PFSK-1 (cell line): Measurements from ENCODE around the gene CTCF.

ENCODE experiments used
- FOXP2 ChIP-seq: optimal IDR thresholded peaks from 2 replicates; pipeline ENCODE3; 2011; ENCODE audit warnings: borderline replicate concordance, control low read depth, inconsistent platforms; ENCODE audit not compliant: insufficient read depth; ENCODE audit errors: extremely low read length, extremely low read depth
- POLR2AphosphoS5 ChIP-seq: IDR thresholded peaks from 2 replicates; pipeline ENCODE4 v1.6.1; 2012; ENCODE audit warnings: low read depth, mild to moderate bottlenecking, control low read depth, low read length, moderate library complexity
- SIN3A ChIP-seq: IDR thresholded peaks from 2 replicates; pipeline ENCODE4 v1.6.1; 2012; ENCODE audit warnings: mild to moderate bottlenecking, low read length, moderate library complexity, borderline replicate concordance; ENCODE audit not compliant: insufficient read depth
- TAF1 ChIP-seq: IDR thresholded peaks from 2 replicates; pipeline ENCODE4 v1.6.1; 2012; ENCODE audit warnings: low read length, control low read depth, borderline replicate concordance; ENCODE audit not compliant: insufficient read depth
- TF ChIP-seq, protein P1 (sequence below), 2 experiments: IDR thresholded peaks; 2 replicates each; pipeline versions ENCODE4 v1.6.1 to v1.8.0; 2011 to 2012; ENCODE audit warnings: low read depth in 2 of 2, low read length in 2 of 2, control low read depth in 1 of 2, inconsistent platforms in 1 of 2, mild to moderate bottlenecking in 1 of 2, moderate library complexity in 1 of 2; ENCODE audit not compliant: insufficient read depth in 1 of 2

CTCF gene

DNA sequence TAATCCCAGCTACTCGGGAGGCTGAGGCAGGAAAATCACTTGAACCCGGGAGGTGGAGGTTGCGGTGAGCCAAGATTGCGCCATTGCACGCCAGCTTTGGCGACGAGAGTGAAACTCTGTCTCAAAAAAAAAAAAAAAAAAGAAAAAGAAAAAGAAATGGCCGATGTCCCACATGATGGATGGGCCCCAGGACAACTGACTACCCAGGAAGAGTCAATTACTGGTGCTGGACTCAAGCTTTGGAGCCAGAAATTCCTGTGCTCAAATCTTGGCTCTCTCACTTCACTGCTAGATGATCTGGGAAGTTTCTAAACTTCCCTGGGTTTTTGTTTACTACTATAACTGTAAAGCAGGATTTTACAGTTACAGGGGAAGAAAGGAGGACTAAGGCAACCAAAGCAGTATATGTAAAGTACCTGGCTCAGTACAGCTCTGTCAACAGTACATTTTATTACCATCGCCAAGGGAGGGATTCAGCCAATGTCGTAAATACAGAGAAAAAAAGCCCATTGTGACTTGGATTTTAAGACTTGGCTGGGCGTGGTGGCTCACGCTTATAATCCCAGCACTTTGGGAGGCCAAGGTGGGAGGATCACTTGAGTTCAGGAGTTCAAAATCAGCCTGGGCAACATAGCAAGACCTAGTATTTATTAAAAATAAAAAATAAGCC, 116.2 kb downstream of the CTCF start:
- no peak for TF ChIP-seq POLR2AphosphoS5
- TF ChIP-seq, protein P1, sequence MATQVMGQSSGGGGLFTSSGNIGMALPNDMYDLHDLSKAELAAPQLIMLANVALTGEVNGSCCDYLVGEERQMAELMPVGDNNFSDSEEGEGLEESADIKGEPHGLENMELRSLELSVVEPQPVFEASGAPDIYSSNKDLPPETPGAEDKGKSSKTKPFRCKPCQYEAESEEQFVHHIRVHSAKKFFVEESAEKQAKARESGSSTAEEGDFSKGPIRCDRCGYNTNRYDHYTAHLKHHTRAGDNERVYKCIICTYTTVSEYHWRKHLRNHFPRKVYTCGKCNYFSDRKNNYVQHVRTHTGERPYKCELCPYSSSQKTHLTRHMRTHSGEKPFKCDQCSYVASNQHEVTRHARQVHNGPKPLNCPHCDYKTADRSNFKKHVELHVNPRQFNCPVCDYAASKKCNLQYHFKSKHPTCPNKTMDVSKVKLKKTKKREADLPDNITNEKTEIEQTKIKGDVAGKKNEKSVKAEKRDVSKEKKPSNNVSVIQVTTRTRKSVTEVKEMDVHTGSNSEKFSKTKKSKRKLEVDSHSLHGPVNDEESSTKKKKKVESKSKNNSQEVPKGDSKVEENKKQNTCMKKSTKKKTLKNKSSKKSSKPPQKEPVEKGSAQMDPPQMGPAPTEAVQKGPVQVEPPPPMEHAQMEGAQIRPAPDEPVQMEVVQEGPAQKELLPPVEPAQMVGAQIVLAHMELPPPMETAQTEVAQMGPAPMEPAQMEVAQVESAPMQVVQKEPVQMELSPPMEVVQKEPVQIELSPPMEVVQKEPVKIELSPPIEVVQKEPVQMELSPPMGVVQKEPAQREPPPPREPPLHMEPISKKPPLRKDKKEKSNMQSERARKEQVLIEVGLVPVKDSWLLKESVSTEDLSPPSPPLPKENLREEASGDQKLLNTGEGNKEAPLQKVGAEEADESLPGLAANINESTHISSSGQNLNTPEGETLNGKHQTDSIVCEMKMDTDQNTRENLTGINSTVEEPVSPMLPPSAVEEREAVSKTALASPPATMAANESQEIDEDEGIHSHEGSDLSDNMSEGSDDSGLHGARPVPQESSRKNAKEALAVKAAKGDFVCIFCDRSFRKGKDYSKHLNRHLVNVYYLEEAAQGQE (IDR thresholded peaks at IDR 0.05; ENCODE audit: insufficient read depth in 1 of 2, low read depth in 2 of 2, low read length in 2 of 2) = no peak
- no peak for TF ChIP-seq TAF1
- TF ChIP-seq FOXP2 = no peak
- TF ChIP-seq SIN3A = no peak

DNA sequence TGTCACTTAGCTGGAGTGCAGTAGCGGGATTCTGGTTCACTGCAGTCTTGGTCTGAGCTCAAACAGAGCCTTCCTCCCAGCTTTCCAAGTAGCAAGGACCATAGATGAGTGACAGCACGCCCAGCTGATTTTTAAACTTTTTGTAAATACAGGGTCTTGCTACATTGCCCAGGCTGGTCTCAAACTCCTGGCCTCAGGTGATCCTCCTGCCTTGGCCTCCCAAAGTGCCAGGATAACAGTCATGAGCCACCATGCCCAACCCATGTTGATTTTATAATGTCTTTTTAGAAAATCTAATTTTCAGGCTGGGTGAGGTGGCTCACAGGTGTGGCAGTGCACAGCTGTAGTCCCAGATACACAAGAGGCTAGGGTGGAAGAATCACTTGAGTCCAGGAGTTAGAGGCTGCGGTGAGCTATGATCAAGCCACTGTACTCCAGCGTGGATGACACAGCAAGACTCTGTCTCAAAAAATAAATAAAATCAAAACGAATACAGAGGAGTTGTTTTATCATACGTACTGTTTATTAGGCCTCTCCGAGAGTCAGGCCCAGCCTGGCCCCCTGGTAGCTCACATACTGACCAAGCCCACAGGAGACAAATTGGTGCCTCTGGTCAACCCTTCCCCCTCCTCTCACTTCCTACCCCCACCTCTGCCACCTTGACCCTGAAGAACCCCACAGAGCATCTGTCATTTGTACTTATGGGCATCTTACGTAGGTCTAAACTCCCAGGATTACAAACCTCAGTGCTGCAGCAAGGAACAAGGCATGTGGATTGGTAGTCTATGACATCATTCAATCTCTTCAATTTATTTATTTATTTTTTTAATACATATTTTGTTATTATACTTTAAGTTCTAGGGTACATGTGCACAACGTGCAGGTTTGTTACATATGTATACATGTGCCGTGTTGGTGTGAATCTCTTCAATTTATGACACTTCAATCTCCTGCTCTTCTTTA, 117.9 kb downstream of the CTCF start:
- TF ChIP-seq, protein P1 (IDR thresholded peaks at IDR 0.05; ENCODE audit: insufficient read depth in 1 of 2, low read depth in 2 of 2, low read length in 2 of 2) = no peak
- TF ChIP-seq SIN3A = no peak
- no peak for TF ChIP-seq POLR2AphosphoS5

DNA sequence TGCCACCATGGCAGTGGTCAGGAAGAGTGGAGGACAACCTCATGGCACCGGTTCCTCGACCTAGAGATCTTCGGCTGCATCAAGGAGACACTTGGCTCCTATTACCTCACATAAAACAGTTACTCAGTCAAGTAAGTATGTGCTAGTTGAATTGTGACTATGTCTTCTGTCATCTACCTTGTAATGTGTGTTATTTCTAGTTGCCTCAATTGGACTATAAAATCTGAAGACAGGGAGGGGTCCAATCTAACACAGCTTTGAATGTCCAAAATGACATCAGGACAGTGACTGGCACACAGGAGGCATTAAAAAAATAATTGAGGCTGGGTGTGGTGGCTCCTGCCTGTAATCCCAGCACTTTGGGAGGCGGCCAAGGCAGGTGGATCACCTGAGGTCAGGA, 121.4 kb downstream of the CTCF start:
- TF ChIP-seq TAF1 = no peak
- TF ChIP-seq, protein P1 (IDR thresholded peaks at IDR 0.05; ENCODE audit: insufficient read depth in 1 of 2, low read depth in 2 of 2, low read length in 2 of 2) = no peak
- TF ChIP-seq POLR2AphosphoS5 = no peak
- no peak for TF ChIP-seq FOXP2
- TF ChIP-seq SIN3A = no peak

DNA sequence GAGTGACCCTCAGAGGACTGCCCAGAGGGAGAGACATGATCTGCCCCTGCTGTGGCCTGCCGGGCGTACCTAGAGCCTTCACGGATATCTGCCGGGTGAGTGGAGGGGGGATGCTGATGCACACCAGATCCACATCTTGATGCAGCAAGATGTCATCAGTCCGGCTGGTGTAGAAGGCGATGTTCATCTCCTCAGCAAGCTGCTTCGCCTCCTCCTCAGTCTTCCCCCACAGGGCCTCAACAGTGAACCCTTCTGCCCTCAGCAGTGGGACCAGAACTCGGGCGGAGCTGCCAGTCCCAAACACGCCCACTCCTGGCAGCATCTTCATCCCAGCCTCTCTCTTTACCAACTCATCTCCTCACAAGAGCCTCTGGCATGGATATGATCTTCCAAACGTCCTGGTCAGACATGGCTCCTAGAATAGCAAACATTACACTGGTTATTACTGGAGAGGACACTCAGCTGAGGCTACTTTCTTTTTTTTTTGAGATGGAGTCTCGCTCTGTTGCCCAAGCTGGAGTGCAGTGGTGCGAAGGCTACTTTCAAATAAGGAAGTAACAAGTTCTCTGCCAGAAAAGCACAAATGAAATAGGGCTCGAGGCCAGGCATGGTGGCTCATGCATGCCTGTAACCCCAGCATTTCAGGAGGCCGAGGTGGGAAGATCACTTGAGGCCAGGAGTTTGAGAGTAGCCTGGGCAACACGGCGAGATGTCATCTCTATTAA, 123.2 kb downstream of the CTCF start:
- TF ChIP-seq POLR2AphosphoS5 = no peak
- TF ChIP-seq, protein P1 (IDR thresholded peaks at IDR 0.05; ENCODE audit: insufficient read depth in 1 of 2, low read depth in 2 of 2, low read length in 2 of 2) = no peak
- no peak for TF ChIP-seq SIN3A
- no peak for TF ChIP-seq FOXP2
- no peak for TF ChIP-seq TAF1
